NT2/D1 (cell line): ENCODE measurements around the gene SPATA19.

Experiments
- DNase-seq: peaks from one replicate; pipeline ENCODE4 v3.0.0-alpha.2; 2011; ENCODE audit warnings: low read depth, low spot score
- H3K27me3 ChIP-seq: 2 replicates; pipeline ENCODE4 v1.6.0; 2011; ENCODE audit warnings: mild to moderate bottlenecking; ENCODE audit not compliant: insufficient read length, insufficient read depth
- H3K36me3 ChIP-seq: 2 replicates; pipeline ENCODE4 v1.6.1; 2011; ENCODE audit warnings: mild to moderate bottlenecking, low read length, mixed read lengths; ENCODE audit not compliant: insufficient read depth, insufficient read length
- H3K4me1 ChIP-seq: 2 replicates; pipeline ENCODE4 v1.5.1; 2011; ENCODE audit not compliant: insufficient read depth, insufficient read length
- H3K4me3 ChIP-seq: 2 replicates; pipeline ENCODE4 v1.5.1; 2011; ENCODE audit warnings: low read depth; ENCODE audit not compliant: insufficient read length
- H3K9ac ChIP-seq: 2 replicates; pipeline ENCODE4 v1.6.0; 2011; ENCODE audit warnings: low read depth; ENCODE audit not compliant: insufficient read length
- H3K9me3 ChIP-seq: 2 replicates; pipeline ENCODE4 v1.5.1; 2011; ENCODE audit warnings: mild to moderate bottlenecking, low read length; ENCODE audit not compliant: insufficient read depth
- SUZ12 ChIP-seq: IDR thresholded peaks from 2 replicates; pipeline ENCODE4 v1.6.1; 2011; ENCODE audit not compliant: insufficient read length, insufficient read depth; ENCODE audit errors: extremely low read depth
- YY1 ChIP-seq: IDR thresholded peaks from 2 replicates; pipeline ENCODE4 v1.6.1; 2011; ENCODE audit not compliant: insufficient read length, insufficient read depth
- ZNF274 ChIP-seq: IDR thresholded peaks from 2 replicates; pipeline ENCODE4 v1.6.1; 2011; ENCODE audit warnings: mild to moderate bottlenecking, low read depth, low read length

SPATA19 gene

DNA sequence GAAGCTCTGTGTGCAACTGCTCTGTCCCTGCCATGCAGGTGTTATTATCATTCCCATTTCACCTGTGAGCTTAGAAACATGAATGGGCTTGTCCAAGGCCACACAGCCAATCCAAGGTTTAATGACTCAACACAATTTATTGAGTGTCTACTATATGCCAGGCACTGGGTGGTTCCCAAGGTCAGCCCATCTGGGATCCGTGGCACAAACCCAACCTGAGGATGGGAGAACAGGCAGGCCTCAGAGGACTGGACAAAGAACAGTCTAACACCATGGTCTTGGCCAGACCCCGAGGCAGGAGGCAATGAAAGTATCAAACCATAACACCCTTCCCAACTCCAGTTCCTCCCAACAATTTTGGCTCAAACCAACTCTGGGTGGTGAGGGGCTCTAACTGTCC lies 15.7 kb downstream of the SPATA19 start:
- no peaks in the 10 kb centered on the region for H3K4me1 ChIP-seq
- no peak for DNase-seq
- TF ChIP-seq YY1: no peak
- TF ChIP-seq ZNF274: no peak
- no peak for TF ChIP-seq SUZ12
- no peak overlapping the region for H3K9ac ChIP-seq
- no peaks in the 10 kb centered on the region for H3K27me3 ChIP-seq
- H3K36me3 ChIP-seq: no peaks in the 10 kb centered on the region
- H3K9me3 ChIP-seq: no peaks in the 10 kb centered on the region
- H3K4me3 ChIP-seq: no peak overlapping the region

DNA sequence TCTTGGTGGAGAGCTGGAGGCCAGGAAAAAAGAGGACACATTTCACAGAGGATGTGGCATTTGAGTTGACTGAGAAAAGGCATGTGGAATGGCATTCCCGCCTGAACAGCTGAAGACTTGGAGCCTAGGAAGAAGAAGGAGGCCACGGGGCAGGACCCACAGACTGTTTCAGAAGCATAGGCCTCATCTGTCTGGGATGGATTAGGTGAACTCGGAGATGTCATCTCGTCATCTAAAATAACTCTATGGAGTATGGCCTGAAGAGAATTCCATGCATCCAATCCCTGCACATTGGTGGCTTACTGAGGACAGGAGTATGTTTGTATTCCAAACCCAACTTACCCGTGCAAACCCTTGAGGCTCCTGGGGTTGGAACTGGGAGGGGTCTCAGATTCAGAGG lies 16.4 kb downstream of the SPATA19 start:
- Histone ChIP-seq H3K9me3 (no peaks in the 10 kb centered on the region), H3K27me3 (no peaks in the 10 kb centered on the region), H3K36me3 (no peaks in the 10 kb centered on the region), H3K9ac (no peak overlapping the region), H3K4me3 (no peak overlapping the region), H3K4me1 (no peaks in the 10 kb centered on the region)
- no peak for DNase-seq
- no peak for TF ChIP-seq SUZ12
- no peak for TF ChIP-seq ZNF274
- TF ChIP-seq YY1: no peak

DNA sequence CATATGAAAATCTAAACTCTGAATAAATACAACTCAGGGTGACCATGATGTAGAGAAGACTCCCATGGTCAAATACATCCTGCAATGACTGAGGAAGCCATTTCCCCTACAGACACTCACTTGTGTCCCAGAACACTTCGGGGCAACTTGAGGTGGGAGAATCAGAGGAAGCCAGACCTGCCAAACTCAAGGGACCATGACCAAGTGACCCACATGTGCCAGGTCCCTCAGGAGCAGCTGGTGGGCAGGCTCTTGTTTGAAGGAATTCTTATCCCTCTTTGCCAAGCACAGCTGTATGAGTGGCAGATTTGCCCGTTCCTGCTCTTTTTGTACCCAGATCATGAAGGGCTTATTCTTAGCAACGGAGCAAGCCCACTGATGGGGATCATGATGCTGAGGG lies 17.8 kb downstream of the SPATA19 start:
- Histone ChIP-seq H3K27me3 (no peaks in the 10 kb centered on the region), H3K9me3 (no peaks in the 10 kb centered on the region), H3K9ac (no peak overlapping the region), H3K36me3 (no peaks in the 10 kb centered on the region), H3K4me1 (no peaks in the 10 kb centered on the region), H3K4me3 (no peak overlapping the region)
- TF ChIP-seq YY1 (no peak), SUZ12 (no peak), ZNF274 (no peak)
- DNase-seq: no peak

DNA sequence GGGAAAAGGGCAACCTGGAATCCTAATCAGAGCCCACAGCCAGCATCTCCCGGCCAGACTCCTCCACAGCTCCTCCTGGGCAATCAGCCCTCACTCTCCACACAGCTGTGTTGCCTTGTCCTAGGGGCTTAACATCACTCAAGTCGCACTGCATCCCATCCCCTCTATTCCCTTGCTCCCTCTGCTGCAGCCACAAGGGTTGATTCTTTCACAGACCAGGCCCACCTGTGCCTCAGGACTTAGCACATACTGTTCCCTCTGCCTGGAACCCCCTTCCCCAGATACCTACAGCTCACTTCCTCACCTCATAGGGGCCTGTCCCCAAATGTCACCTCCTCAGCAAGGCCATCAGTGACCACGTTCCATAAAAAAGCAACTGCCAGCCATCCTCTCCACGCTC lies 18.4 kb downstream of the SPATA19 start:
- TF ChIP-seq YY1 (no peak), ZNF274 (no peak), SUZ12 (no peak)
- Histone ChIP-seq H3K4me1 (no peaks in the 10 kb centered on the region), H3K27me3 (no peaks in the 10 kb centered on the region), H3K9me3 (no peaks in the 10 kb centered on the region), H3K9ac (no peak overlapping the region), H3K4me3 (no peak overlapping the region), H3K36me3 (no peaks in the 10 kb centered on the region)
- DNase-seq: no peak

GRCh38 chr11:133825666-133826065 lies 19.6 kb downstream of the SPATA19 start:
- no peaks in the 10 kb centered on the region for H3K36me3 ChIP-seq
- no peak overlapping the region for H3K9ac ChIP-seq
- H3K4me3 ChIP-seq: no peak overlapping the region
- H3K9me3 ChIP-seq: no peaks in the 10 kb centered on the region
- H3K4me1 ChIP-seq: no peaks in the 10 kb centered on the region
- no peak for DNase-seq
- TF ChIP-seq SUZ12 (no peak), ZNF274 (no peak), YY1 (no peak)
- no peaks in the 10 kb centered on the region for H3K27me3 ChIP-seq

DNA sequence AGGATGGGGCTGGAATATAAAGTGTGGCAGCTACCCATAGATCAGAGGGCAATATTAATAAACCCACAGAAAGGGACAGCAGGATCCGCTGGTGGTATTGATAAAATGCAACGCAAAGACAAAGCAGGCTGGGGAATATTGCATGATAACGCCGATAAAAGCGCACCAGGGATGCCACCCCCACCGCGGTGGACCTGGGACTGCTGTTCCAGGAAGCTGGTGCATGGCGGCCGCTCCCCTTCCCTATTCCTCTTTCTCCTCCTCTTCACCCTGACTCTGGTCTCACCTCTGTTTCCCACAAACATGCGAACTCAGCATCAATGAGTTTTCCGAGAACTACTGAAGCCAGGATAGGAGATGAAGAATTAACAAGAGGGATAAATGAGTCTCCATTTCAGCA lies 20.2 kb downstream of the SPATA19 start:
- Histone ChIP-seq H3K9me3 (no peaks in the 10 kb centered on the region), H3K4me1 (no peaks in the 10 kb centered on the region), H3K9ac (no peak overlapping the region), H3K27me3 (no peaks in the 10 kb centered on the region), H3K4me3 (no peak overlapping the region), H3K36me3 (no peaks in the 10 kb centered on the region)
- no peak for TF ChIP-seq YY1
- TF ChIP-seq ZNF274: no peak
- TF ChIP-seq SUZ12: no peak
- DNase-seq: no peak

DNA sequence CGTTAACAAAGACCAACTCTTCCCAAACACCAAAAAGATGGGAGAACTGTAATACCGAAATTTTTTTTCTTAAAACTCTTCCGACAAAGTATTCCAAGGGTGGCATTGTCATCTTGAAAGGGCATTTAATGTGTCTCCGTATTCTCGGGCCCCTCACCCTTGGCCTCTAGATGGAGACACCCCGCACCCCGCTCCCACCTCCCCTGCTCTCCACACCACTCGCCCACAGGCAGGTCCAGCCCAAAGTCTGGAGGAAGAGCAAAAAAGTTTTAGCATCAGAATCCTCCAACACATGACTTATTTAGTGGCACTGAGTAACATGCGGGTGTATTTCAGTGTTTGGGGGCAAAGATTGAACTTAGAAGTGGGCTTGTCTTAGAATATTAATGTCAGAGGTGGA lies 20.7 kb downstream of the SPATA19 start:
- DNase-seq: no peak
- Histone ChIP-seq H3K9me3 (no peaks in the 10 kb centered on the region), H3K36me3 (no peaks in the 10 kb centered on the region), H3K9ac (no peak overlapping the region), H3K4me1 (no peaks in the 10 kb centered on the region), H3K27me3 (no peaks in the 10 kb centered on the region), H3K4me3 (no peak overlapping the region)
- TF ChIP-seq YY1 (no peak), ZNF274 (no peak), SUZ12 (no peak)

DNA sequence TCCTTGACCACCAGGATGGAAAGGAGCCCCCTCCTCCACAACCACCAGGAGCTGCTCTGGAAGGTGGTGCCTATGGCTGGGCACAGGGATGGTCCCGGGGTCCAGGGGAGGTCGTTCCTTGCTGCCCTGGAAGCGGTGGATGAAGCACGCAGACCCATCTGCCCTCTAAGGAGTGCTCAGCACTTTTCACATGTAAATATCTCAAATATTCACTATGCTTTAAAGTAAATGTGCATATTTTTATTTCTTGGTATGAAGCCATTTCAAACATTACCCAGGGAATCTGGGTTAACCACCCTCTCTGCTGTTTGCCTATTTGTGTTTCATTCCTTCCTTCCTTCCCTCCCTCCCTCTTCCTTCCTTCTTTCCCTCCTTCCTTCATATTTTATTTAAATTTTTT lies 21.7 kb downstream of the SPATA19 start:
- Histone ChIP-seq H3K27me3 (no peaks in the 10 kb centered on the region), H3K9ac (no peak overlapping the region), H3K4me3 (no peak overlapping the region), H3K9me3 (no peaks in the 10 kb centered on the region), H3K4me1 (no peaks in the 10 kb centered on the region), H3K36me3 (no peaks in the 10 kb centered on the region)
- DNase-seq: no peak
- no peak for TF ChIP-seq YY1
- TF ChIP-seq ZNF274: no peak
- TF ChIP-seq SUZ12: no peak
